Measurements from ENCODE around the gene ARHGAP31. TPM values are rescaled to one million over a fixed set of nuclear protein-coding genes. Genes with fewer than 3 reads are reported as not detected.

The ARHGAP31 gene
- total and polyA plus RNA-seq, 2 of the 8 experiments (the other 6 are each of a cell fraction or from before 2014, with no cell fraction given): 1.1 to 7.6 TPM

GRCh38 chr3:119324899-119325298, 30.7 kb downstream of the ARHGAP31 start (continued):
- no peak for TF ChIP-seq USF2 (IDR thresholded peaks at IDR 0.05; ENCODE audit: low read length)

Measured in H1 (cell line).